SK-N-SH (cell line): ENCODE measurements around the gene IL16.

Experiments used
- CHD2 ChIP-seq: fragments of 150-350 bp; IDR thresholded peaks from 2 replicates; pipeline ENCODE4 v1.6.1; 2018; ENCODE audit warnings: low read length; ENCODE audit not compliant: partially characterized antibody
- CTCF ChIP-seq: fragments of 200-600 bp; sonication (generic); IDR thresholded peaks from 2 replicates; pipeline ENCODE4 v1.6.1; 2017; ENCODE audit warnings: antibody characterized with exemption, mild to moderate bottlenecking, moderate library complexity
- EP300 ChIP-seq, 2 experiments: IDR thresholded peaks; 2 replicates each; pipeline versions ENCODE4 v1.4.0 to v1.6.1; 2012; ENCODE audit warnings: borderline replicate concordance in 1 of 2, low read depth in 1 of 2, low read length in 1 of 2
- FOXJ3 ChIP-seq: sonication (generic); formaldehyde crosslinking; IDR thresholded peaks from 2 replicates; pipeline ENCODE4 v1.5.1; 2020; ENCODE audit warnings: mild to moderate bottlenecking, missing genetic modification reagents
- JUND ChIP-seq: IDR thresholded peaks from 2 replicates; pipeline ENCODE4 v1.4.0; 2012
- NRF1 ChIP-seq: IDR thresholded peaks from 2 replicates; pipeline ENCODE4 v1.6.1; 2012; ENCODE audit warnings: low read depth, mild to moderate bottlenecking, low read length
- POLR2AphosphoS5 ChIP-seq: IDR thresholded peaks from 2 replicates; pipeline ENCODE4 v1.6.1; 2012; ENCODE audit warnings: low read depth, low read length
- RAD21 ChIP-seq: IDR thresholded peaks from 2 replicates; pipeline ENCODE4 v1.6.1; 2012; ENCODE audit warnings: mild to moderate bottlenecking, low read length
- REST ChIP-seq: IDR thresholded peaks from 2 replicates; pipeline ENCODE4 v1.6.1; 2012; ENCODE audit warnings: mild to moderate bottlenecking, low read depth, low read length, moderate library complexity
- TAF1 ChIP-seq: IDR thresholded peaks from 2 replicates; pipeline ENCODE4 v1.6.1; 2012; ENCODE audit warnings: low read depth, mild to moderate bottlenecking, low read length, moderate library complexity, borderline replicate concordance
- TEAD4 ChIP-seq: IDR thresholded peaks from 2 replicates; pipeline ENCODE4 v1.4.0; 2012; ENCODE audit warnings: mild to moderate bottlenecking, borderline replicate concordance; ENCODE audit not compliant: insufficient read depth
- YY1 ChIP-seq: IDR thresholded peaks from 2 replicates; pipeline ENCODE4 v1.4.0; 2012; ENCODE audit warnings: low read depth, mild to moderate bottlenecking

GRCh38 chr15:81255958-81256320 is 59.3 kb downstream of the IL16 start:
- TF ChIP-seq CTCF (no peak), EP300 (IDR thresholded peaks at IDR 0.05; ENCODE audit: borderline replicate concordance in 1 of 2, low read depth in 1 of 2, low read length in 1 of 2) (no peak), CHD2 (no peak), YY1 (no peak), RAD21 (no peak), FOXJ3 (no peak), TEAD4 (no peak), NRF1 (no peak), JUND (no peak), POLR2AphosphoS5 (no peak), REST (no peak), TAF1 (no peak)
